OCI-LY3 (cell line): Measurements from ENCODE around the gene TCF3.

Experiments
- CTCF ChIP-seq: fragments of 200-600, 300-600 bp; sonication (generic); IDR thresholded peaks from 2 replicates; pipeline ENCODE4 v1.5.1; 2014; ENCODE audit warnings: antibody characterized with exemption, low read length, low read depth
- EZH2phosphoT487 ChIP-seq: fragments of 200-600 bp; shearing (Covaris generic); IDR thresholded peaks from 2 replicates; pipeline ENCODE4 v1.6.1; 2018; ENCODE audit warnings: antibody characterized with exemption, mixed run types, low read depth

- TF ChIP-seq CTCF: no peak
- TF ChIP-seq EZH2phosphoT487: no peak
These were observed 16.3 kb upstream of the TCF3 start for GRCh38 chr19:1668486-1669270.
